Astrocyte of the hippocampus (primary cell): ENCODE results near the gene KLF16.

ENCODE experiments used
- DNase-seq: peaks from one replicate; pipeline ENCODE4 v3.0.0; 2011; ENCODE audit warnings: low read depth, low spot score

The KLF16 gene

GRCh38 chr19:1823539-1824251 lies 39.7 kb downstream of the KLF16 start:
- DNase-seq = no peak

- no peak for DNase-seq
Measured at GRCh38 chr19:1823020-1823419, 40.4 kb downstream of the KLF16 start.

GRCh38 chr19:1822210-1822609 lies 41.2 kb downstream of the KLF16 start:
- DNase-seq = no peak

DNA sequence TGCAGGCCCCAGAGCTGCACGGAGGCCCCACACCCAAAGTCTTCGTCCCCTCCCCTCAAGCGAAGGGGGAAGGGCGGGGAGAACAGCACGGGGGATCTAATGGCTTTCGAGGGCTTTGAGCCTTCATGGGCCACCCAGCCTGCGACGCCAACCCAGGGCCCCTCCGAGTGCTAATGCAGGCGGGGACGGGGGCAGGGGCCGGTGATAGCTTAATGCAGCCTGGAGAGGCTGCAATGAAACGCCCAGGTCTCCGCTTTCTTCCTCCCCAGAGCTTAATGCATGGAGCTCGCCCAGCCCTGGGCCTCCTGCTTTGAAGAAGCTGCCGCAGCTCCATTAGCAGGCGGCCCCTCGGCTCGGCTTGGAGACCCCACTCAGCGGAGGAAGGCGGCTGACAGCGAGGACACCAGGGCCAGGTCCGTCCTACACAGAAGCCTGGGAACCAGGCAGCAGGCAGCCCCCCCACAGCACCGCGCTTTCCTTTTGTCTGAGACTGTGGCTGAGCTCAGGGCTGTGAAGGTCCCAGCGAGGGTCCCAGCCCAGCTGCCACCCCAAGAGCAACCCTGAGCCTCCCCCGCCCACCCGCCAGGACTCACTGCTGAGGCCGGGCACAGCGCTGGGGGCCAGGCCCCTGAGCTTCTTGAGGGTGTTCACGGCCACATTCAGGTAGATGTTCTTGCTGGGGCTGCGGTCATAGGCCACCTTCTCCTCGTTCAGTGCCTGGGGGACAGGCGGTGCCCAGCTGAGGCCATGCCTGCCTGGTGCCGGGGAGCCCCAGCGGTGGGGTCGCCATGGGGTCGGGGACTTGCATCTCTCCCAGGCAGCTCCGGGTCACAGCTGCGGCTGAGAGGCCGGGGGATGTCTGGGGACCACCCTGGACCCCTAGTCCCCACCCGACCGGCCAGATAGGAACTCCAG lies 43.8 kb downstream of the KLF16 start:
- DNase-seq = no peak

GRCh38 chr19:1818549-1819195 lies 44.7 kb downstream of the KLF16 start:
- no peak for DNase-seq

DNA sequence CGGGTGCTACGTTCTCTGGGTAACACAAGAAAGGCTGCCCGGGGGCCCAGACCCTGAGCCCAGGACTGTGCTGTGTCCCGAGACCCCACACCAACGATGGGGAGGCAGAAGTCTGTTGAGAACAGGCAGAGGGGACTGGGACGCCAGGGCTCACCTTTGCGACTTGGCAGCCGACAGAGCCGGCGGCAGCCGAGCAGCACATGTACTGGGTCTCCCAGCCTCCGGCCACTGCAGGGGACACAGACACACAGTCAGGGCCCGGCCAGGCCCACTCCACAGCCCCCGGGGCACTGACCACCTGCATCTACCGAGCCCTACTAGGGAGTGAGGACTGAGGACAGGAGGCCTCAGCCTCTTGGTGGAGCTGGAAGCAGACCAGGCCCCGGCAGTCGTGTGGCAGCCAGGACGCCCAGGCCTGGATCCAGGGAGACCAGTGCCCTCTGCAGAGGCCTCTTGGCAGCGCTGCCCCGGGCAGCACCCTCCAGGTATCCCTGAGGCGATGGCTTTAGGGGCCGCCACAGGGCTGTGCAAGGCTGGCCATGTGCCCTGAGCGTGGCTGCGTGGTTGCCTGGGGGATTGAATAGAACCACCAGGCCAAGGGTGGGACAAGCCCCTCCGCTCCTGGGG lies 45.7 kb downstream of the KLF16 start:
- DNase-seq = no peak

GRCh38 chr19:1816530-1817298 lies 46.7 kb downstream of the KLF16 start:
- no peak for DNase-seq

- DNase-seq = no peak
Measured at GRCh38 chr19:1815605-1816529, 47.5 kb downstream of the KLF16 start.

GRCh38 chr19:1814833-1815604 lies 48.4 kb downstream of the KLF16 start:
- no peak for DNase-seq

DNA sequence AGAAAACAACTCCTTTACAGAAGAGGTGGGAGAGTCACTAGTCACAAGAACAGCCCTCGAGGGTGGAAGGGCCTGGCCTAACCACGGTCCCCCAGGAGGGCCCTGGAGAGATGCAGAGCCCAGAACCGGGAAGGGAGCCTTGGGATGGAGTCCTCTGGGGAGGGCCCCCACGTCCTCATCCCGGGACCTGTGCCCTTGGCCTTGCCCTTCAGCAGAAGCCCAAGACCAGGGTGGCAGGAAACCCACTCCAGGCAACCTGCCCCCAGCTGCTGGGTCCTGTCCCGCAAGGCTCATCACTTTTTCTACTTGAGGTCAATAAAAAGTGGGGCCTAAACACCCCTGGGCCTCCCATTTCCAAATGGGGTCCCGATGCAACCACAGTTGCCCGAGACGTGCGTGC lies 49.0 kb downstream of the KLF16 start:
- DNase-seq = no peak

DNA sequence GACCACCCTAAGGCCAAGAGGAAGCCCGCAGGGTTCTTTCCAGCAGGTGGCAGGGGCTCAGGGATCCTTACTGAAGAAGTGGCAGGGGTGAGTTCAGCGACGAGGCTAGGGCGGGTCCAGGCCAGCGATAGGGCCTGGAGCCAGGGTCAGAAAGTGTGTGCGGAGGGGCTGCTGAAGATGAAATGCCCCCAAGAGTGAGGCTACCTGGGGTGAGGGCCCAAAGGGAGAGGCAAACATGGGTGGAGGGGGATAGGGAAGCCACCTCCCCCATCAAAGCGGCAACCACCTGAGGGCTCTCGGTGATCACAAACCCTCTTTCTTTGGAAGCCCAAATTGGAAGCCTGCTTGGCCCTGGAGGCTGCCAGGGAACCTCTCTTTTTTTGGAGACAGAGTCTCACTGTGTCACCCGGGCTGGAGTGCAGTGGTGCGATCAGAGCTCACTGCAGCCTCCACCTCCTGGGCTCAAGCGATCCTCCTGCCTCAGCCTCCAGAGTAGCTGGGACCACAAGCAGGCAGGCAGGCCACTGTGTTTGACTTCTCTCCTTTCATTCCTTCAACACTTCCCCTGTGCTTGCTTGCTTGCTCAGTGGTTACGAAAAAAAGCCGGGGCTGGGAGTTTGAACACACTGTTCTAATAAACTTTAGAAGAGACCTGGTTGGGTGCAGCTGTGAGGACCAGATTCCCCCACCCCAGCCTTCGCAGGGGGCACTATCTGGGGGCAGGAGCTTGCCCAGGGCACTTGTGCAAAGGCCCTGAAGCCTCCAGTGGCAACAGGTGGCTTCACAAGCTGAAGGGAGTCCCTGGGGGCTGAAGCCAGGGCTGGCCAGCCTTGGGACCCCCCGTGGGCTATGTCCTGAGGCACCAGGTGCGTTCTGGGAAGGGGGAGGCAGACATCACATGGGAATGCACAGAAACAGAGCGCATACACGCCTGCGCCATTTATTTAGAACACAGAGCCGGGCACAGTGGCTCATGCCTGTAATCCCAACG lies 49.9 kb downstream of the KLF16 start:
- DNase-seq = no peak

GRCh38 chr19:1812426-1813191 lies 50.8 kb downstream of the KLF16 start:
- peak; percentile 96 for DNase-seq

GRCh38 chr19:1811942-1812425 lies 51.4 kb downstream of the KLF16 start, which contains the start of gene ATP8B3:
Gene ATP8B3, minus strand, starts transcription at chr19:1812276. Its CDS starts 540 bp downstream, at chr19:1811736.
- no peak for DNase-seq

DNA sequence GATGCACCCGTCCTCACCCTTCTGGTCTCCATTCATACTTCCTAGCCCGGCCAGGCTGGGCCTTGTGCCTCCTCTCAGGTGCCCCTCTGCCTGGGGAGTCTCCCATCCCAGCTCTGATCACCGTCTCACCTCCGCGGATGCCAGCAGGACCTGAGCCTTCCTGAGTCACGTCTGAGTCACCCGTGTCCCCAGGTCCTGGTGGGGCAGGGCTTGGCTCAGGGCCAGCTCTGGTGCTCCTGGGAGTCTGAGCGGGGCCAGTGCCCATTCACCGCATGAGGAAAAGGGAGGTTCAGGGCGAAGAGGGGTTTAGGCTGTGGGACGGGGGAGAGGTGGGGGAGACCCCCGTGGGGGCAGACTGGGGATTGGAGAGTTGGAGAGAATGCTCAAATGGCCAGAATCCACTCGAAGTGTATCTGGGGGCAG lies 51.9 kb downstream of the KLF16 start:
- peak; percentile 74 for DNase-seq

DNA sequence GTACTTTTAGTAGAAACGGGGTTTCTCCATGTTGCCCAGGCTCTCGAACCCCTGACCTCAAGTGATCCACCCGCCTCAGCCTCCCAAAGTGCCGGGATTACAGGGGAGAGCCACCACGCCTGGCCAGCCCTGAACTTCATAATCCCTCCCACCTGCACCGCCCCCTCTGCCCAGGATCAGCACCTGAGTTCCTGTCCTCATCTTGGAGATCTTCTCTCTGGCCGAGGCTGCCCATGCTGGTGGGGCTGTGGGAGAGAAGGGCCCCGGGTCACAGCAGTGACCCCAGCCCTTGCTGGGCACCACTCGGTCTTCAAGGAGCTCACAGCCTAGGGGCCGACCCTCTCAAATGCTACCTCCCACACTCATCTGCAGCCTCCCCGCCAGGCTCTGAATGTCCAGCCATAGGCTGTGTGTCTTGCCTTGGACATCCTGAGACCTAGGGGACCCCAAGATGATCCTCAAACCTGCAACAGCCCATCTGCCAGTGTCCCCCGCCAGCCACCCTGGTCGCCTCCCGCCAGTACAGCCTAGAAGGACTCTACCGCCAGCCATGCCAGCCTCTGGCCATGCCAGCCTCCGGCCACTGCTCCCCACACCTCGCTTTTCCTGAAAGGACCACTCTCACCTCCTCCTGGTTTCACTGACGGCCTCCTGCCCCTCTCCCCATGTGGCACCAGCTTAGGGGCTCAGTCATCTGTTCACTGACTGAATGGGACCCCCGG lies 52.8 kb downstream of the KLF16 start:
- DNase-seq = no peak

- no peak for DNase-seq
Measured at GRCh38 chr19:1809678-1810077, 53.7 kb downstream of the KLF16 start.
